H1 (cell line): ENCODE data around the gene GLRA1. TPM values are rescaled to one million over a fixed set of nuclear protein-coding genes. Genes with fewer than 3 reads are reported as not detected.

Source experiments
- KDM4A ChIP-seq: IDR thresholded peaks from one replicate; pipeline ENCODE4 v1.7.1; 2012; ENCODE audit warnings: low read depth, mild to moderate bottlenecking, moderate library complexity, low read length, inconsistent platforms; ENCODE audit not compliant: severe bottlenecking
- PHF8 ChIP-seq: fragments of 200-600 bp; sonication (generic); conservative IDR thresholded peaks from 2 replicates; pipeline ENCODE4 v1.7.1; 2012; ENCODE audit warnings: low read depth, mild to moderate bottlenecking, inconsistent platforms, low read length, moderate library complexity
- SUZ12 ChIP-seq: fragments of 200-600 bp; sonication (generic); IDR thresholded peaks from 2 replicates; pipeline ENCODE4 v1.6.1; 2012; ENCODE audit warnings: mild to moderate bottlenecking, inconsistent platforms, low read length, moderate library complexity, mixed read lengths
- polyA plus RNA-seq, 7 experiments: library from polyadenylated mRNA; depleted of rRNA in 3 of 7; stranded (reverse) in 5 of 7; unstranded in 2 of 7; fragments of >200 nt in 5 of 7; fragments of 200-250 nt in 2 of 7; gene quantifications; 1 replicate in 5 of 7; 2 replicates in 1 of 7; 4 replicates in 1 of 7; pipeline versions ENCODE4 v1.2.1 to v1.2.3, GENCODE V29; 2011 to 2013; ENCODE audit warnings: missing spikeins in 2 of 7, mixed read lengths in 2 of 7
- total RNA-seq: library from RNA; stranded (reverse); fragmentation: NEBNext Ultra II Directional; extraction: Animal tissue kit (Norgen Biotek cat#: 25700); gene quantifications from 2 replicates; pipeline ENCODE4 v1.2.1, GENCODE V29; 2021

GLRA1 gene
- total and polyA plus RNA-seq, 2 of the 8 experiments (the other 6 are each of a cell fraction or from before 2014, with no cell fraction given) = not detected

GRCh38 chr5:151913425-151913824 is 11.2 kb downstream of the GLRA1 start (continued):
- TF ChIP-seq KDM4A = no peak
- no peak for TF ChIP-seq SUZ12
- TF ChIP-seq PHF8 = no peak
